Neural progenitor cell (in vitro differentiated cells): ENCODE results near the gene ALKBH7.
"Not testable (repeated sequence)": the region's sequence is repeated elsewhere in the genome, so short reads cannot be mapped to it uniquely, and the experiment has no call there.

Source experiments
- EZH2 ChIP-seq: fragments of 200-600 bp; sonication (generic); IDR thresholded peaks from 2 replicates; pipeline ENCODE4 v1.6.1; 2017; ENCODE audit warnings: antibody characterized with exemption, mild to moderate bottlenecking, moderate library complexity
- TF ChIP-seq, protein P1 (sequence below): fragments of 200-600 bp; sonication (generic); IDR thresholded peaks from 2 replicates; pipeline ENCODE4 v1.5.1; 2017; ENCODE audit warnings: antibody characterized with exemption, mild to moderate bottlenecking

DNA sequence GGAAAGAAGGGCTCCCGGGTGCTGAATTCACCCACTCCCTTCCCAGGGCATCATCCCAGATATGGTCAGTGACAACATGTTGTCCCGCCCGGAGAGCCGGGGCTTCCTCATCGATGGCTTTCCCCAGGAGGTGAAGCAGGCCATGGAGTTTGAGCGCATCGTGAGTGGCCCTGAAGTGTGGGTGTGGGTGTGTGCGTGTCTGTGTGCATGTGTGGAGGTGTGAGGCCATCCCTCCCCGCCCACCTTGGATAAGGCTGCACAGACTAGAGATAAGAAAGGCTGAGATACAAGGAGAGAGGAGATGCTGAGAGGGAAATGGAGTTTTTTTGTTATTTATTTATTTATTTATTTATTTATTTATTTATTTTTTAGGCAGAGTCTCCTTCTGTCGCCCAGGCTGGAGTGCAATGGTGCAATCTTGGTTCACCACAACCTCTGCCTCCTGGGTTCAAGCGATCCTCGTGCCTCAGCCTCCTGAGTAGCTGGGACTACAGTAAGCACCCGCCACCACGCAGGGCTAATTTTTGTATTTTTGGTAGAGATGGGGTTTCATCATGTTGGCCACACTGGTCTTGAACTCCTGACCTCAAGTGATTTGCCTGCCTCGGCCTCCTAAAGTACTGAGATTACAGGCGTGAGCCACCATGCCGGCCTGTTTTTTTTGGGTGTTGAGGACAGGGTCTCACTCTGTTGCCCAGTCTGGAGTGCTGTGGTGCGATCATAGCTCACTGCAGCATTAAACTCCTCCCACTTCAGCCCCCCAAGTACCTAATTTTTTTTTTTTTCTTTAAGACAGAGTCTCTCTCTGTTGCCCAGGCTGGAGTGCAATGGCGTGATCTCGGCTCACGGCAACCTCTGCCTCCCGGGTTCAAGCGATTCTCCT lies 27.7 kb downstream of the ALKBH7 start:
- TF ChIP-seq, protein P1, sequence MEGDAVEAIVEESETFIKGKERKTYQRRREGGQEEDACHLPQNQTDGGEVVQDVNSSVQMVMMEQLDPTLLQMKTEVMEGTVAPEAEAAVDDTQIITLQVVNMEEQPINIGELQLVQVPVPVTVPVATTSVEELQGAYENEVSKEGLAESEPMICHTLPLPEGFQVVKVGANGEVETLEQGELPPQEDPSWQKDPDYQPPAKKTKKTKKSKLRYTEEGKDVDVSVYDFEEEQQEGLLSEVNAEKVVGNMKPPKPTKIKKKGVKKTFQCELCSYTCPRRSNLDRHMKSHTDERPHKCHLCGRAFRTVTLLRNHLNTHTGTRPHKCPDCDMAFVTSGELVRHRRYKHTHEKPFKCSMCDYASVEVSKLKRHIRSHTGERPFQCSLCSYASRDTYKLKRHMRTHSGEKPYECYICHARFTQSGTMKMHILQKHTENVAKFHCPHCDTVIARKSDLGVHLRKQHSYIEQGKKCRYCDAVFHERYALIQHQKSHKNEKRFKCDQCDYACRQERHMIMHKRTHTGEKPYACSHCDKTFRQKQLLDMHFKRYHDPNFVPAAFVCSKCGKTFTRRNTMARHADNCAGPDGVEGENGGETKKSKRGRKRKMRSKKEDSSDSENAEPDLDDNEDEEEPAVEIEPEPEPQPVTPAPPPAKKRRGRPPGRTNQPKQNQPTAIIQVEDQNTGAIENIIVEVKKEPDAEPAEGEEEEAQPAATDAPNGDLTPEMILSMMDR = not testable (repeated sequence)
- not testable (repeated sequence) for TF ChIP-seq EZH2
